ENCODE measurements around the gene PPP4C. TPM values are rescaled to one million over a fixed set of nuclear protein-coding genes. Genes with fewer than 3 reads are reported as not detected.

PPP4C gene
- total and polyA plus RNA-seq, 2 of the 8 experiments (the other 6 are each of a cell fraction or from before 2014, with no cell fraction given): 148 to 298 TPM

DNA sequence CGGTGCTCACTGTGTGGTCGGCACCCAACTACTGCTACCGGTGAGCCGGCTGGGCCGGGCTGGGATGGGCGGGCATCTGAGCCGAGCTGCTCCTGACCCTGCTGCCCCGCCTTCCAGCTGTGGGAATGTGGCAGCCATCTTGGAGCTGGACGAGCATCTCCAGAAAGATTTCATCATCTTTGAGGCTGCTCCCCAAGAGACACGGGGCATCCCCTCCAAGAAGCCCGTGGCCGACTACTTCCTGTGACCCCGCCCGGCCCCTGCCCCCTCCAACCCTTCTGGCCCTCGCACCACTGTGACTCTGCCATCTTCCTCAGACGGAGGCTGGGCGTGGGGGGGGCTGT lies 9.0 kb downstream of the PPP4C start:
- Histone ChIP-seq H2BK120ac (replicated peaks; ENCODE audit: low read depth, low read length) (no peak overlapping the region), H3K56ac (replicated peaks; ENCODE audit: insufficient read length, low read depth, low read length) (no peak overlapping the region), H4K5ac (ENCODE audit: insufficient read length, low read depth, low read length) (no peak overlapping the region), H2BK5ac (ENCODE audit: low read depth, low read length) (no peak overlapping the region), H3K27me3 (replicated peaks in 1 of 4; ENCODE audit: control insufficient read depth in 3 of 4, extremely low read depth in 1 of 4, insufficient read depth in 3 of 4, low read length in 3 of 4) (no peaks in the 10 kb centered on the region; a peak in 1 of 7 replicates), H2BK15ac (ENCODE audit: low read length) (no peak overlapping the region), H3K23me2 (ENCODE audit: low read depth, low read length) (no peaks in the 10 kb centered on the region), H2AFZ (ENCODE audit: low read length) (no peak overlapping the region), H4K8ac (ENCODE audit: extremely low read depth, insufficient read depth, low read length) (no peak overlapping the region), H4K20me1 (replicated peaks in 1 of 2; ENCODE audit: control insufficient read depth in 1 of 2, insufficient read depth in 2 of 2, low read length in 2 of 2) (peaks cover 7 to 17% of the 10 kb centered on the region in 2 experiments), H3K27ac (ENCODE audit: low read depth, low read length) (no peak overlapping the region), H3K36me3 (ENCODE audit: control insufficient read depth in 2 of 4, insufficient read depth in 4 of 4, low read length in 3 of 4) (peaks cover 21 to 55% (median 34%) of the 10 kb centered on the region in 4 experiments), H2BK20ac (ENCODE audit: low read length) (no peak overlapping the region), H3K79me1 (ENCODE audit: low read depth, low read length) (no peaks in the 10 kb centered on the region; the same call in 1 of the 2 replicates), H4K91ac (replicated peaks; ENCODE audit: insufficient read length, low read length) (no peak overlapping the region), H3K4me2 (ENCODE audit: insufficient read depth in 1 of 2, low read depth in 2 of 2, low read length in 2 of 2) (no peak overlapping the region), H3K9me3 (ENCODE audit: insufficient read depth in 2 of 2, low read depth in 1 of 2, low read length in 1 of 2) (no peaks in the 10 kb centered on the region), H2AK5ac (ENCODE audit: low read depth, low read length) (no peak overlapping the region), H3K4me1 (replicated peaks in 1 of 4; ENCODE audit: control insufficient read depth in 3 of 4, insufficient read depth in 4 of 4, low read length in 3 of 4) (no peaks in the 10 kb centered on the region), H2BK12ac (ENCODE audit: low read depth, low read length) (no peak overlapping the region), H3K4ac (replicated peaks; ENCODE audit: insufficient read length, low read depth, low read length) (no peak overlapping the region), H3K9ac (replicated peaks in 1 of 4; ENCODE audit: extremely low read depth in 1 of 4, low read depth in 3 of 4, low read length in 3 of 4) (no peak overlapping the region), H3K14ac (ENCODE audit: insufficient read length) (no peak overlapping the region), H3K23ac (ENCODE audit: insufficient read length) (no peak overlapping the region), H3K4me3 (ENCODE audit: extremely low read depth in 1 of 4, insufficient read depth in 2 of 4, low read depth in 3 of 4, low read length in 4 of 4) (no peak overlapping the region), H3K79me2 (ENCODE audit: control insufficient read depth in 1 of 2, insufficient read depth in 2 of 2, low read length in 2 of 2) (peaks cover 0 to 4% of the 10 kb centered on the region in 2 experiments; a peak in 1 of 4 replicates), H3K18ac (ENCODE audit: extremely low read depth, low read length) (no peak overlapping the region)
- WGBS, 2 experiments (ENCODE audit: extremely low coverage in 1 of 2, insufficient coverage in 1 of 2, insufficient read length in 1 of 2, insufficient replicate concordance in 2 of 2, low coverage in 1 of 2, low lambda C conversion rate in 2 of 2, missing lambda C conversion rate in 1 of 2): 88% methylated on average over 5 of the region's 17 CpGs; no CpG with 5 or more reads in 1 of the 2 experiments
- FAIRE-seq (no peak), DNase-seq (ENCODE audit: low read depth in 1 of 2, low spot score in 2 of 2) (no peak)
- peak; percentile 61 for TF ChIP-seq YY1 (IDR thresholded peaks at IDR 0.05; ENCODE audit: low read depth, low read length)
- no peak for TF ChIP-seq TBP (IDR thresholded peaks at IDR 0.05; ENCODE audit: low read depth, low read length)
- TF ChIP-seq GABPA (IDR thresholded peaks at IDR 0.05; ENCODE audit: borderline replicate concordance, insufficient read depth, low read length): no peak
- ChIA-PET CTCF (ENCODE audit: partially characterized antibody) (interaction anchor here (0.6 to 2.2 kb wide), 3 partner anchors 28 to 219 kb away, joined by 3 to 7 read pairs (median 5); no protein-coding TSS in a partner anchor), POLR2A (ENCODE audit: partially characterized antibody) (interaction anchor here (1.1 to 14.0 kb wide), 3 partner anchors 9 to 12 kb away, joined by 4 to 353 read pairs (median 6); partner anchors contain the start of genes ALDOA and PPP4C)
